GM18502 (cell line): Measurements from ENCODE around the gene MRPS27.

Experiments used
- ATAC-seq: cut with Tn5 transposase; IDR thresholded peaks from one replicate; pipeline ENCODE4 v1.9.1; 2021; ENCODE audit warnings: mild to moderate bottlenecking; ENCODE audit not compliant: unreplicated experiment, poor library complexity

Gene MRPS27

GRCh38 chr5:72209147-72210115 lies 110.6 kb downstream of the MRPS27 start:
- ATAC-seq = no peak

GRCh38 chr5:72208324-72208926 lies 111.6 kb downstream of the MRPS27 start:
- ATAC-seq = no peak

- no peak for ATAC-seq
Measured at GRCh38 chr5:72206994-72207393, 113.0 kb downstream of the MRPS27 start.

- no peak for ATAC-seq
Measured at GRCh38 chr5:72206160-72206559, 113.9 kb downstream of the MRPS27 start.

DNA sequence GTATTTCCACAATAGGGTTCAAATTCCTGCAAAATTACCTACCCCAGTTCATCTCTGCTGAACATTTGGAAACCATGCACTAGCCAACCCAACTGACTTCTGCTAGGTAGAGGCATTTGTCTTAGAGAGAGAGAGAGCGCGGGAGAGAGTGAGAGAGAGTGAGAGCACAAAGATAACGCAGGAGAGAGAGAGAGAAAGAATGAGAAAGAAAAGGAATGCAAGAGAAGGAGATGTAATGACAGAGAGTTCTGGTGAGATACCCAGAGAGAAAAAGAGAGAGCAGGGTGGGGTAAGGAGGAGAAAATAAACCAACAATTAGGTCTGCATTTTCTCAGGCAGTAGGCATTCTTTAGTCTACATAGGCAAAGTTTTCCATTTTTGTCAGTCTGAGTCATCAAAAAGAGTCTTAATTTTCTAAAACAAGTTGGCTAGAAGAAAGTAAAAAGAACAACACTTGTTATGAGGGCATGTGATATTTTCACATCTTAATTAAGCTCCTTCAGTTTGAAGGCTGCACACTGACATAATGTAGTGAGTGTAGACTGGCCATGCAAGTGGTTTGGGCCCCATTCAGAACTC lies 114.5 kb downstream of the MRPS27 start:
- ATAC-seq = no peak

- ATAC-seq = no peak
Measured at GRCh38 chr5:72204946-72205345, 115.1 kb downstream of the MRPS27 start.

DNA sequence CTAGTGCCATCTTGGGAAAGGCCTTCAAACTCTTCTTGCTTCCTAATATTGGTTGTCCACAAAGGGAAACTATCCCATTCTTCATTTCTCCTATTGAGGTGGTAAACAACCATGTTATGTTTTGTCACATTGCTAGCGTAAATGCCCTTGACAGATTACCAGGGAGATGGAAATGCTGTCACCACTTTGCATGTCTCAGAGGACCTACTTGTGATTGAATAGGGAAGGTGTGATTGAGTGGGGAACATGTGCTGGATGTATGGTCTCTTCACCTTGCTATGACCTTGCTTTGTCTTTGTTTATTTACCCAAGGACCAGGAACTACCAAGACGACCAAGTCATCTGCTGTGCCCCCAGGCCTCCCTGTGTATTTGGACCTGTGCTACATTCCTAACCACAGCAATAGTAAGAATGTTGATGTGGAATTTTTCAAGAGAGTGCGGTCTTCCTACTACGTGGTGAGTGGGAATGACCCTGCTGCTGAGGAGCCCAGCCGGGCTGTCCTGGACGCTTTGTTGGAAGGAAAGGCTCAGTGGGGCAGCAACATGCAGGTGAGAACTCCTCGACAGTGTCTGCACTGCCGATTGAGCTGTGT lies 116.7 kb downstream of the MRPS27 start:
- no peak for ATAC-seq

- no peak for ATAC-seq
Measured at GRCh38 chr5:72202331-72202825, 117.7 kb downstream of the MRPS27 start.

GRCh38 chr5:72199681-72200080 lies 120.4 kb downstream of the MRPS27 start:
- no peak for ATAC-seq

DNA sequence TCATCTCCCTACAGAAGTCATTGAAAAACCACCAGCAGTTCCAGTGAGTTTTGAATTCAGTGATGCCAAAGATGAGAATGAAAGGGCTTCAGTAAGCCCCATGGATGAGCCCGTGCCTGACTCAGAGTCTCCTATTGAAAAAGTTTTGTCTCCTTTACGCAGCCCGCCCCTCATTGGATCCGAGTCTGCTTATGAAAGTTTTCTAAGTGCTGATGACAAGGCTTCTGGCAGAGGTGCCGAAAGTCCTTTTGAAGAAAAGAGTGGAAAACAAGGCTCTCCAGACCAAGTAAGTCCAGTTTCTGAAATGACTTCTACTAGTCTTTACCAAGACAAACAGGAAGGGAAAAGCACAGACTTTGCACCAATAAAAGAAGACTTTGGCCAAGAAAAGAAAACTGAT lies 122.6 kb downstream of the MRPS27 start:
- no peak for ATAC-seq

DNA sequence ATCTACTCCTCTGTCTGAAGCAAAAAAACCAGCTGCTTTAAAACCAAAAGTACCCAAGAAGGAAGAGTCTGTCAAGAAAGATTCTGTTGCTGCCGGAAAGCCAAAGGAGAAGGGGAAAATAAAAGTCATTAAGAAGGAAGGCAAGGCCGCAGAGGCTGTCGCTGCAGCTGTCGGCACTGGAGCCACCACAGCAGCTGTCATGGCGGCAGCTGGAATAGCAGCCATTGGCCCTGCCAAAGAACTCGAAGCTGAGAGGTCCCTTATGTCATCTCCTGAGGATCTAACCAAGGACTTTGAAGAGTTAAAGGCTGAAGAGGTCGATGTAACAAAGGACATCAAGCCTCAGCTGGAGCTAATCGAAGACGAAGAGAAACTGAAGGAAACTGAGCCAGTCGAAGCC lies 124.5 kb downstream of the MRPS27 start:
- no peak for ATAC-seq

DNA sequence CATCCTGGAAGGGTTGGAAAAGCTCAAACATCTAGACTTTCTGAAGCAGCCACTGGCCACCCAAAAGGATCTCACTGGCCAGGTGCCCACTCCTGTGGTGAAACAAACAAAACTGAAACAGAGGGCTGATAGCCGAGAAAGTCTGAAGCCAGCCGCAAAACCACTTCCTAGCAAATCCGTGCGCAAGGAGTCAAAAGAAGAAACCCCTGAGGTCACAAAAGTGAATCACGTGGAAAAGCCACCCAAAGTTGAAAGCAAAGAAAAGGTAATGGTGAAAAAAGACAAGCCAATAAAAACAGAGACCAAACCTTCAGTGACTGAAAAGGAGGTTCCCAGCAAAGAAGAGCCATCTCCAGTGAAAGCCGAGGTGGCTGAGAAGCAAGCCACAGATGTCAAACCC lies 125.2 kb downstream of the MRPS27 start:
- ATAC-seq = peak; percentile 83

- no peak for ATAC-seq
Measured at GRCh38 chr5:72191404-72191803, 128.6 kb downstream of the MRPS27 start.

DNA sequence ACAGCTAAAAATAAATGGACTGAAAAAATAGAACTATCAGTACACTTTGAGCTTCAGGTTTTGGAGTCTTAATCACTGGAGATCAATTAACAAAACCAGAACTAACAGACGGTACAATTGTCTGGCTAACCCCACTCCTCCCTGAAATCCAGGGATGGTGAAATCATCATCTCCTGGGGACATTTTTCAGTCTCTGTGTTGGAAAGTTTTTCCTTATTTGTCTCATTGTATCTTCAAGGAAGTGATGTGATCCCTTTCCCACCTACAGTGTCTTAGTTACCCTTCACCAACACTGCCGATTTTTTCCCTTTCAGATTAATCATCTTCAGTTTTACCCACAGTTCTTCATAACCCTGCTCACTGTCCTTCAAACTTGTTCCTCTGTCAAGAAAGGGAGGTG lies 130.9 kb downstream of the MRPS27 start:
- ATAC-seq = no peak

DNA sequence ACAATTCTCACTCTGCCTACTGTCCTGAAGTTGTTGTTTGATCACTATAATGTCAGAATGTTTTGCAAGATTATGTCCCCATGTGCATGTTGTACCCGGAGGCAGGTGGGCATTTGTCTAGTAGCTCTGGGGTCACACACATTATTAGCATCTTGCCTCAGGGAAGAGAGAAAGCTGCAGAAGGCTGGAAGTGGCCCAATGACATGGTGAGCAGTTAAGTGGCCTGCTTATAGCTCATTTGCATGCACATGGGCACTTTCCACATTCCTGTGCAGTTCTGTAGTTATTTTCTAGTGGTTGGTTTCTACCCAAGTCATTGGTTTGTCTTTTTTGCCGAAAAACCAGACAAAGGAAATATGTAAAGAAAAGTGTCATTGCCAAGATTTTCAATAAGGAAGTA lies 131.9 kb downstream of the MRPS27 start:
- no peak for ATAC-seq

- no peak for ATAC-seq
Measured at GRCh38 chr5:72187388-72188075, 132.5 kb downstream of the MRPS27 start.

- no peak for ATAC-seq
Measured at GRCh38 chr5:72185496-72186329, 134.3 kb downstream of the MRPS27 start.

GRCh38 chr5:72184408-72184807 lies 135.6 kb downstream of the MRPS27 start:
- no peak for ATAC-seq

- ATAC-seq = no peak
Measured at GRCh38 chr5:72183101-72183520, 136.9 kb downstream of the MRPS27 start.
